Superior temporal gyrus (tissue), 1 donor: Measurements from ENCODE around the gene PUS10.
"Not testable (repeated sequence)": the region's sequence is repeated elsewhere in the genome, so short reads cannot be mapped to it uniquely, and the experiment has no call there.

Source experiments
- DNase-seq: peaks from one replicate; pipeline ENCODE4 v3.0.0-alpha.2; 2016; ENCODE audit errors: extremely low spot score

PUS10 gene

GRCh38 chr2:61017556-61018317, at the start of gene PUS10, which contains the start of gene PEX13:
TSS of gene PUS10 (minus strand) at chr2:61018255. CDS start at chr2:61011890, 6,365 bp downstream.
TSS of gene PEX13 (plus strand) at chr2:61017720. CDS start at chr2:61017760, 40 bp downstream.
- DNase-seq, result no peak

GRCh38 chr2:61065714-61066709, 48.0 kb upstream of the PUS10 start, which contains the start of gene SANBR:
TSS of gene SANBR (plus strand) at chr2:61065871. CDS start at chr2:61070351, 4,480 bp downstream.
- peak; percentile 83 for DNase-seq

DNA sequence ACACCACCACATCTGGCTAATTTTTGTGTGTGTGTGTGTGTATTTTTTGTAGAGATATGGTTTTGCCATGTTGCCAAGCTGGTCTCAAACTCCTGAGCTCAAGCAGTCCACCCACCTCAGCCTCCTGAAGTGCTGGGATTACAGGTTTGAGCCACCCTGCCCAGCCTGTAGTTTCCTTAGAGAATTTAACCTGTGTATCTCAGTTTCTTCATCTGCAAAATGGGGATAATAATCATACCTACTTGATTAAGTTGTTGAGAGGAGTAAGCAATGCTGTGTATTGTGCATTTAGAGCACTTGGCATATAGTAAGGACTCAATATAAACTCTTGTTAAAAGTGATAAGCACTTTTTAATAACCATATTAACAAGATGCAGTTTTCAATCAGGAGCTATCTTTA, 41.3 kb upstream of the PUS10 start:
- DNase-seq, result no peak

DNA sequence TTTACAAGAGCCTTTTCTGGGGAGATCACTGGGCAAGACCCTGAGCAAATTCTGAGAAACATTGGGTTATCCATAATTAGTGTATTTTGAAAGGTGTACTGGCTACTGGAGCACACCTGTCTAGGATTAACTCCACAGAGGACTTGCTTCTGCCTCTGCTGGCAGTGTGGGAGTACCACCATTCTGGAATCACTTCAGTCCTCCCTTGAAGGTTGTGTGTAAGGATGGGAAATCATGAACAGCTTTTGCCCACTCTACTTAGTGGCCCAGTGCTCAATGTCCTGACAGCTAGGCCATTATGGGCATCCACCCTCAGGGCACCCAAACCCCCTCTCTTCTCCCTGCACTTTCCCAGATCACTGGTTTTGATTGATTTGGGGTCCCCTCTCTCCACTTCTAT, 39.5 kb upstream of the PUS10 start:
- no peak for DNase-seq

GRCh38 chr2:61055557-61055956, 37.5 kb upstream of the PUS10 start:
- no peak for DNase-seq

DNA sequence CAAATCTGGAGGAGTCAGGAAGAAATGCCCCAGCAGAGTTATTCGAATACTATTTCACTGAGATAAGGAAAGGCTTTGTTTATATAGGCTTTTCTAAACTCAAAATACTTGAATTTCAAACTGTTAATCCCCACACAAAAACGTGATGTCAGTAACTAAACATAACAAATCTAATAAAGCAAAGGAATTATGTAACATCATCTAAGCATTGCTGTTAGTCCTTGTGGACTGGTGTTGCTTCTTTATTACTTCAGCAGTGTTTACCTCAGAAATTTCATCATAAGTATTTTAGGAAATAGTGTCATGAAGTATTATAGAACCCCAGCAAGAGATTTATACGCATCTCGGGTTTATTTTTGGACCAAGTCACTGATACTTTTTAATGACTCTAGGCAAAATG, 27.9 kb upstream of the PUS10 start:
- no peak for DNase-seq

DNA sequence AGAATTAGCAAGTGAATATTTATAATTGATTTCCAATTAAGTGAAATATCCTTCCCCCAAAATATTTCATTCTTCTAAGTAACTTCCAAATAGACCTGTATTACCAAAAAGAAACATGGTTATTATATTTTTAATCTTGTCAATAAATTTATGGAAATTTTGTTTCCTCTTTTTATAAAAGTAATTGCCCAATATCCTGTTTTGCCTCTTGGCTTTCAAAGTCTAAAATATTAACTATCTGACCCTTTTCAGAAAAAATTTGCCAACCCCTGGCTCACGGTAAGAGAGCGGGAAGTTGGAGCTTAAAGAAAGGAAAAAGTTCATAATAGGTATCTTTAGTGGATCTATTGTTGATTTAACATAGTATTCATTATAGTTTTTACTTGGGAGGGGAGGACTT, 27.2 kb upstream of the PUS10 start:
- no peak for DNase-seq

DNA sequence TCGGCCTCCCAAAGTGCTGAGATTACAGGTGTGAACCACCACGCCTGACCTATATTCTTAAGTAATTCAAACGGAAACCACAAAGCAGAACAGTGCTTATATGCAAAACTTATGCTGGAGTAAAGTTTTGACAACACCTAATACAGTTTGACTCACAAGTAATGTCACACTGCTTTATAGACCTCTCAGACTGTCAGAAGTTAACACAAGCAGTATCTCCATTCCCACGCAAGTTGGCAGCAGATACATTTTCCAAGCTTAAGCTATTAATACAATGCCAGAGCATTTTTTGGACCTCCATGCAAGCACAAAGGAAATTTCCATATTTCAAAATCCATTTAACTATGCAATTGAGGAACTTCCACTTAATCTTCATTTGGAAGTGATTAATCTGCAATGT, 26.6 kb upstream of the PUS10 start:
- DNase-seq, result no peak

GRCh38 chr2:61042807-61043206, 24.8 kb upstream of the PUS10 start:
- DNase-seq, result no peak

- DNase-seq, result not testable (repeated sequence)
These were observed 18.6 kb upstream of the PUS10 start for GRCh38 chr2:61036643-61037042.

- not testable (repeated sequence) for DNase-seq
These were observed 16.5 kb upstream of the PUS10 start for GRCh38 chr2:61034592-61034991.

DNA sequence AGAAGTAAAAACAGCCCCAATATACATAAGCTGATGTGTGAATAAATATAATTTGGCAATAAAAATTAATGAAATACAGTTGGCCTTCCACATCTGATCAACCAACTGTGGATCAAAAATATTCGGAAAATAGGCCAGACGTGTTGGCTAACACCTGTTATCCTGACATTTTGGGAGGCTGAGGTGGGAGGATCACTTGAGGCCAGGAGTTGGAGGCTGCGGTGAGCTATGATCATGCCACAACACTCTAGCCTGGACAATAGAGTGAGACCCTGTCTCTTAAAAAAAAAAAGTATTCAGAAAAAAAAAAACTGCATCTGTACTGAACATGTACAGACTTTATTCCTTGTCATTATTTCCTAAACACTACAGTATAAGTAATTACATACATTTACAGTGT, 11.5 kb upstream of the PUS10 start:
- DNase-seq, result no peak

DNA sequence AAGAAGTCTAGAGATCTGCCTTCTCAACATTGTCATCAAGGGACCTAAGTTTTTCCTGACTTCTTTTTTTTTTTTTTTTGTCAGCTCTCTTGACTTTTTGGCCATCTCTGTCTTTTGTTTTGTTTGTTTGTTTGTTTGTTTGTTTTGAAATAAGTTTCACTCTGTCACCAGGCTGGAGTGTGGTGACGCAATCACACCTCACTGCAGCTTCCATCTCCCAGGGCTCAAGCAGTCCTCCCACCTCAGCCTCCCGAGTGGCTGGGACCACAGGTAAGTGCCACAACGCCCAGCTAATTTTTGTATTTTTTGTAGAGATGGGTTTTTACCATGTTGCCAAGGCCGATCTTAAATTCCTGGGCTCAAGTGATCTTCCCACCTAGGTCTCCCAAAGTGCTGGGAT, 5.6 kb upstream of the PUS10 start:
- DNase-seq, result no peak

DNA sequence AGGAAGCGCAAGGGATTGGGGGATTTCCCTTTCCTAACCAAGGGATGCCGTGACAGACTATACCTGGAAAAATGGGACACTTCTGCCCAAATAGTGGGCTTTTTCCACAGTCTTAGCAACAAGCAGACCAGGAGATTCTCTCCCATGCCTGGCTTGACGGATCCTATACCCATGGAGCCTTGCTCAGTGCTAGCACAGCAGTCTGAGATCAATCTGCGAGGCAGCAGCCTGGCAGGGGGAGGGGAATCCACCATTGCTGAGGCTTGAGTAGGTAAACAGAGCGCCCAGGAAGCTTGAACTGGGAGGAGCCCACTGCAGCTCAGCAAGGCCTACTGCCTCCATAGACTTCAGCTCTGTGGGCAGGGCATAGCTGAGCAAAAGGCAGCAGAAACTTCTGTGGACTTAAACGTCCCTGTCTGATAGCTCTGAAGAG, 3.2 kb upstream of the PUS10 start:
- DNase-seq, result no peak

DNA sequence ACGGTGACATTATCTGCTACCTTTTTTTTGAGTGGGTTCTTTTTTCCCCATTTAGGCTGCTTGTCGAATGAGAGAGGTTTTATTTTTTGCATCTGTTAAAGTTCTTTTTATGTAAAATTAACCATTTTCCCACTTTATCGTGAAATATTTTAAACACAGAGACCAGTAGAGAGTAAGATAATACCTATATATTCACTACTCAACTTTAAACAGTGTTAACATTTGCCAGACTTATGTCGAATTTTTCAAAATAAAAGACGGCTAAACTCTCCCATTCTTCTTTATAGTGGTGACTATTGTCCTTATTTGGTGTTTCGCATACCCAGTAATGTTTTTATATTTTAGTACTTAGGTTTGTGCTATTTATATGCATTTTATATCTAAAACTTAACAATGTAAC, 743 bp upstream of the PUS10 start:
- no peak for DNase-seq

GRCh38 chr2:61018318-61018755, 282 bp upstream of the PUS10 start:
- no peak for DNase-seq

- DNase-seq, result peak; percentile 90
These were observed 976 bp downstream of the PUS10 start for GRCh38 chr2:61017003-61017555.

GRCh38 chr2:61016392-61017002, 1.6 kb downstream of the PUS10 start:
- peak; percentile 33 for DNase-seq

GRCh38 chr2:61015976-61016375, 2.1 kb downstream of the PUS10 start:
- DNase-seq, result no peak

- DNase-seq, result no peak
These were observed 3.3 kb downstream of the PUS10 start for GRCh38 chr2:61014763-61015162.

- no peak for DNase-seq
These were observed 4.7 kb downstream of the PUS10 start for GRCh38 chr2:61013382-61013781.

GRCh38 chr2:61012303-61012702, 5.8 kb downstream of the PUS10 start:
- DNase-seq, result not testable (repeated sequence)
